GM23248 (cell line): ENCODE data around the gene SCAI.

ENCODE experiments used
- EZH2 ChIP-seq: fragments of 200-600 bp; sonication (generic); IDR thresholded peaks from 2 replicates; pipeline ENCODE4 v1.6.1; 2018; ENCODE audit warnings: antibody characterized with exemption, mild to moderate bottlenecking; ENCODE audit not compliant: insufficient read depth, poor library complexity, severe bottlenecking
- EZH2phosphoT487 ChIP-seq: fragments of 200-600 bp; sonication (generic); IDR thresholded peaks from 2 replicates; pipeline ENCODE4 v1.6.1; 2018; ENCODE audit warnings: antibody characterized with exemption, moderate library complexity, mild to moderate bottlenecking, low read depth; ENCODE audit not compliant: insufficient read depth

DNA sequence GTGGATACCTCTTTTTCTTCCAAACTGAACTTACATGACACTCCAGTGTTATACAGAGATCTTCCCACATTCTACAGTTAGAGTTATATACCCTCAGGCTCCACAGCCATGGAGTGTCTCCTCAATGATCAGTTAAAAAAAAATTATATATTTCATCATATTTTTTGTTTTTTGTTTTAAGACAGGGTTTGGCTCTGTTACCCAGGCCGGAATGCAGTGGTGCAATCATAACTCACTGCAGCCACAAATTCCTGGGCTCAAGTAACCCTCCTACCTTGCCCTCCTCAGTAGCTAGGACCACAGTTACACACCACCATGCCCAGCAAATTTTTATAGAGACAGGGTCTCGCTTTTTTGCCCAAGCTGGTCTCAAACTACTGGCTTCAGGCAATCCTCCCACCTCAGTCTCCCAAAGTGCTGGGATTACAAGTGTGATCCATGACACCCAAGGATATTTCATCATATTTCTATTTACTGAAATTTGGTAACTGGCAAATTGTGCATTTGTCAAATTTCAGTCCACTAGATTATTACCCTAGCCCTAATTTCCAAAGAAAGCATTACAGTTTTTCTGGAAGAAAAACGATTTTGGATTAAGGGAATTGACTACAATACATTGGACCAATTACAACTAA is 18.1 kb upstream of the SCAI start:
- no peak for TF ChIP-seq EZH2
- no peak for TF ChIP-seq EZH2phosphoT487
